ENCODE measurements around the gene GRHL3.

Gene GRHL3

DNA sequence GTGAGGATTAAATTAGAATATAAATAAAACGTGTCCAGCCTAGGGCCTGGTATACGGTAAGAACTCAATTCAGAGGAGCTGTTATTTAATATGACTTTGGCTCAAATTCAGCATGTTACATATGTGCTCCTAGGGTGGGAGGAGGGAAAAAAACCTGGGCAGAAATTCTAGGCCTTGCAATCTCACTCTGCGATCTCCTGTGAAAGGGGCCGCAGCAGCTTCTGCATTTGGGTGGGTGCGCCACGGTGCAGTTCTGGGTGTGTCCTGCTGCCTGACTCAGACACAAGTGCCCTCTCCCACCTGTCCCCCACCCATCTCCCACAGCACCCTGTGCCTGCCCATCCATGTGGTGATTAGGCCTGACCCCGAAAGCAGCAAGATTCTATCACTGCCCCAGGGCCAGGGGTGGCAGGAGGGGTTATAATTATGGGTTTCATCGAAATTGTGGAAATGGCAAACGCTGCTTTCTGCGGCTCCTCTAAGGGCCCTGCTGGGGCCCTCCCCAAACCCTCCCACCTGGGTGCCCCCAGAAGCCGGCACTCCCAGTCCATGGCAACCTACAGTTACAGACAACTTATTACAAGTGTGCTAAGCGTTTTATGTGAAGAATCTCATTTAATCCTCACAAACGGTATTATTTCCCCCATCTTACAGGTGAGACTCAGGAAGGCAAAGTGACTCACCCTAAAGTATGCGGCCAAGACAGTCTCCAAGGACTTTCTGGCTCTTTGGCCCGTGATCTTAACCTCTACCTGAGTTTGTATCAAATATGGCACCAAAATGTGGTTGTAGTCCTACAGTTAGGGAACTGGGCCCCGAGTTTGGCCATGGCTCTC lies 25.5 kb upstream of the GRHL3 start:
- no peak for DNase-seq

DNA sequence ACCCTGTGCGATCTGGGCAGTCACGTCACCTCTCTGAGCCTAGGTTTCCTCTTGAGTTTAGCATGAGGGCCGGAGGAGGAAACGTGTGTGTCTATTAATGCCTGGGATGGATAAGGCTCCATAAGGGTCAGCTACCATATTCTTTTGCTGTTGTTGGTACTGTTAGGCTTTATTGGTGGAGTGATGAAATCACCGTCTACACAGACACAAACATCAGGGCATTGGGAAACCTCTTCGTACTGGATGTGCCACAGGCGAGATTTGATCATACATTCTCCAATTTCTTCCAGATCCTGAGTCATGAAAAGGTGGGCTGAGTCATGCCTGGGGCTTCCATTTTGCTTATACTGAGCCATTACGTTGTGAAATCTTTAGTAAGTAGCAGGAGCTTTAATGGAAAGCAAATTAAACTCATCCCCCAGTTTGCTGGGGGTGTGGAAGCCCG lies 24.9 kb upstream of the GRHL3 start:
- DNase-seq, result no peak

DNA sequence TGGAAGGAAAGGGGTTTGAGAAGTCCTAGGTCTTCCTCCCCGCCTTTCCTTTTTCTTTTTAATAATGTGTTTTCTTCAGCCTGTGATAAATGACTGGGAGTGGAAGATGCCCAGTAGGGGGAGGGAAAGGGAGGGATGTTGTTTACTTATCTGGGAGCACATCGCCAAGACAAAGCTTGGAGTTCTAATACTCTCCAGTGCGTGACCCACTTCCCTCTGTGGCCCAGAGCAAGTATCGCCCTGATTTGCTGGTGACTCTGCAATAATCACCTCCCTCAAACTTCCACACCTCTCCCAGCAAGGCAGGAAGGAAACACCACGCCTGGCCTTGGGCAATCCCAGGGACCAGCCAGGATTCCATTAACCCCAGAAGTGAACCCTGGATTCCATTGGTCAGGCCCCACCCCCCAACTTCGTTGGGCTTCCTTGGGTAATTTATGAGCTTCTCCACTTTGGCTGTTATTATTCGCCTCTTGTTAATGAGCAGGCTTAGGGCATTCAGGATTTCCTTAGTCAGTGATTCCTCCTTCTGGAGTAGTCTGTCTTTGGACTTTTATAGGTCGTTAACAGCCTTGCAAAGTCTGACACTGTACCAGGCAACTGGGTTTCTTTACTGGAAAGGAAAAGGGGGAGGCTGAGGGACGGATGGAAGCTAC lies 24.3 kb upstream of the GRHL3 start:
- DNase-seq, result no peak

DNA sequence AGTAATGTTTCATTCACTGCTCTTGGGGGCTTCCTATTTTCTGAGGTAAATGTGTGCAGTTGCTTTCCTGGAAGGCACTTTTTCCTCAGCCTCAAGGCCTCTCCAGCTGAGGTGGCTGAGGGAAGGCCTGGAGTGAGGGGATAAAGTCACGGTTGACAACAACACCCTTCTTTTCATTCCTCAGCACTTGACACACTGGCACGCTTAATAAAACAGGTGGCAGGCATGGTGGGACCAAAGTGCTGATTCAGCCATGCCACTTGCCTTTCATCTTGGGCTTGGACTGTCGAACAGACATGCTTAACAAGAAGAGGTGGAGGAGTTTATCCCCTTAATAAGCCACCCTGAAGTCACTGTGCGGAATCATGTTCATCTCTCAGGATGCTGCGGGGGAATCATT lies 23.6 kb upstream of the GRHL3 start:
- DNase-seq, result no peak

DNA sequence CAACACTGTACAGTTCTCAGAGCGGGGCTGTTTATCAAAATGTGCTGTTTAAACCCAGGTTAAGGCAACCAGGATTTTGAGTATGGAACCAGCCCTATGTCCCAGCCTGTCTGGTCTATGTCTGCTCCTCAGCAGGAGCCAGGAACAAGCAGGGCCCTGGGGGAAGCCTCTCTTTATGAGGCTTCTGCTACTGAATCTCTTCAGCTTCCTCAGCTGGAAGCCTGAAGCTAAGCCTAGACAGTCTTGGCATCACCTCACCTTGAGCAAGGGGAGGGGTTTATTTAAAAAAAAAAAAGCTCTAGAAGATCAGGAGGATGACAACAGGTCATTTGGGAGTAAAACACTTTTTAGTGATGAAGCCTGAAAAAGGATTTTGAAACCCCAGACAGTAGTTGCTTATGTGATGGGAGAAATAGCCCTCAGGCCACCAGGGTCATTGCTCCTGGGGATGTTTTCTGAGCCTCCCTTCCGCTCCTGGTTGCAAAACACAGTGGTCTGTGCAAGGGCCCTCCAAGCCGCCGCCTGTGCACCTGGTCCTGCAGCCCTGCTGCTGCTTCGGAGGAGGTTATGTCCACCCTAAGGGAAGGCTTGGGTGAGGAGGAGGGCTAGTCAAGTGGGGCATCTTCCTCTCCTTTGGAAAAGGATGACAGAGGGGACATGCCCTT lies 21.8 kb upstream of the GRHL3 start:
- no peak for DNase-seq

DNA sequence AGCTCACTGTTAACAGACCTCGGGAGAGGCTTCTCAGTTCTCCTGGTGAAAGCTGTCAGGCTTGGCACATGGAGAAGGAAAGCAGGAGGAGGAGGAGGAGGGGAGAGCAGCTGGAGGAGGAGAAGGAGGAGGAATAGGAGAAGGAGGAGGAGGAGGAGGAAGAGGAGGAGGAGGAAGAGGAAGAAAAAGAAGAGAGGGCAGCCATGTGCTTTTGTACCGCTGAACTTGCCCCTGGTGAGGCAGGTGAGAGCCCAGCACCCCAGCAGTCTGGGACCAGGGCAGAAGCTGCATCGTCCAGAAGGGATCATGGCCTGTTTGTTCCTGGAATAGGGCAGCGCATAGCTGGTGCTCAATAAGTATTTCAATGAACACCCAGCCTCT lies 21.3 kb upstream of the GRHL3 start:
- DNase-seq, result no peak

DNA sequence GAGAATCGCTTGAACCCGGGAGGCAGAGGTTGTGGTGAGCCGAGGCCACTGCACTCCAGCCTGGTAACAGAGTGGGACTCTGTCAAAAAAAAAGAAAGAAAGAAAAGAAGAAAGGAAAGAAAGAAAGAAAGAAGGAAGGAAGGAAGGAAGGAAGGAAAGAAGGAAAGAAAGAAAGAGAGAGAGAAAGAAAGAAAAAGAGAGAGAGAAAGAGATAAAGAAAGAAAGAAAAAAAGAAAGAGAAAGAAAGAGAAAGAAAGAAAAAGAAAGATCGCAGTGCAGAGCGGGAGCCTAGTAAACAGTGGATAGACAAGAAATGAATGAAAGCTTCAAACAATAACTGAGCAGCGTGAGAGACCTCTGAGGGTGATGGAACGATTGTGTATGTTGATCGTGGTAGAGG lies 20.6 kb upstream of the GRHL3 start:
- DNase-seq, result no peak

DNA sequence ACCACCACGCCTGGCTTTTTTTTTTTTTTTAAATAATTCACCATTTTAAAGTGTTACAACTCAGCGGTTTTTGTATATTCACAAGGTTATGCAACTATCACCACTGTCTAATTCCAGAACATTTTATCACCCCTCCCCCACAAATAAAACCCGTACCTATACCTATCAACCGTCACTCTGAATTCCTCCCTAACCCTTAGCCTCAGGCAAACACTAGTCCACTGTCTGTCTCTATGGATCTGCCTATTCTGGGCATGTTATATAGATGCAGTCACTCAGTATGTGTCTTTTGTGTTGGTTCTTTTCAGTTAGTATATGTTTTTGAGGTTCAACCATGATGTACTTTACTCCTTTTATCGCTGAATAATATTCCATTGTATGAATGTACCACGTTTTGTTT lies 19.3 kb upstream of the GRHL3 start:
- no peak for DNase-seq

DNA sequence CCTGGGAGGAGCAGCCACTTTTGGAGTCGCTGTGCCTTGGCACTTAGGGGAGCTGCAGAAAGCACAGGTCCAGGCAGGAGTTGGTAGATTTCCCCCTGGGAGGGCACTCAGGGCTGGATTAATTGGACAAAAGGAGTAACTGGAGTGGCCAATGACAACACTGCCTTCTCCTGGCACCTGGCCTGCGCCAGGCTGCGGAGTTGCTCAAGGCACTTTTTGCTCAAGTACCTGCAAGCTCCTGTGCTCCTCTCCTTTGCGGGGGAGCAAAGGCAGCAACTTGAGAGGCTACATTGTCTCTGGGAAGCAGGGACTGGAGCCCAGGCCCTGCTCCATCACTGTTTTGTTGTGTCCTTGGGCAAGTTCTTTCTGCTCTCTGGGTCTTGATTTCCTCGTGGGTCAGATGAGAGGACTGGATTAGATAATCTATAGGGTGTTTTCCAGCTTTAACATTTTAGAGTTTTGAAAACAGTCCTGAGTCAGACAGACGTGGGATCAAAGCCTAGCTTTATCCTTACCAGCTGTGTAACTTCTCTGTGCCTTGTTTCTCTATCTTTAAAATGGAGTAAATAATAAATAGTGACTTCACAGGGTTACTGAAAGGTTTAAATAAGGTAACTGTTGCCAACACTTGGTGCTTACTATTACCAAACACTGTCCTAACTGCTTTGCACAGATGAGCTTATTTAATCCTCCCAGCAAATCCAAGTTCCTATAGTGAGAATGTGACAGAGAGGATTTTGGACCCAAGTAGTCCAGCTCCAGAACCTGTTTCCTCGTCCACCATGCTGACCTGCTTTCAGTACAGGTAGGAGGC lies 18.0 kb upstream of the GRHL3 start:
- no peak for DNase-seq

DNA sequence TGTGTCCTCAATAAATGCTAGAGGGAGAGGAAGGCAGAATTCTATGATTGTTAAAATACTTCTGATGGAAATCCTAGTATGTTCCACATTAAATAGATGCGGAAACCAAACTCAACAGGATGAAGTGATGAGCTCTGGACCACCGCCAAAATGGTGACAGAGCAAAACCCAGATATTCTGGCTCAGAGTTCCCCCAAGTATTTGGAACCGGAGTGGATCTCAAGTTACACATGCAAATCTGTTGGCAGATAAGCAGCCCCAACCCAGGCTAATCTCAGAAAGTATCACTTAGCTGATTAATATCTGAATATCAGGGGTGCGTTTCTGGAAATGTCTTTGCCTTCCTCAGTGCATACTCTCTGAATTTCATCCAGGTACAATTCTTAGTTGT lies 17.4 kb upstream of the GRHL3 start:
- DNase-seq, result no peak

DNA sequence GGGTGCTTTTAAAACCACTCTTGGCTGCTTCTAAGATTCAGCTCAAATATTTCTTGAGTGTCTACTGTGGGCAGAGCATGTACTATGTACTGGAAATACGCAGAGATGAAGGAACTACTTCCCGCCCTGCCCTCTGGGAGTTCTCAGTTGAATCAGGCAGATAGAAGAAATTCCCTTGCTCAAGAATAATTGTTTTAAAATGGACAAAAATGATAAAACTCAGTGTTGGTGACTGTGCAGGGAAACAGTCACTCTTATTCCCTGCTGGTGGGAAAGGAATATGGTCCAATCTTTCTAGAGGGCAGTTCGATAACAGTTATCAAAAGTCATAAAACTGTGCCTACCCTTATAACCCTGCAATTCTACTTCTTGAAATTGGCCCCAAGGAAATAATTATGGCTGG lies 16.9 kb upstream of the GRHL3 start:
- DNase-seq, result no peak

DNA sequence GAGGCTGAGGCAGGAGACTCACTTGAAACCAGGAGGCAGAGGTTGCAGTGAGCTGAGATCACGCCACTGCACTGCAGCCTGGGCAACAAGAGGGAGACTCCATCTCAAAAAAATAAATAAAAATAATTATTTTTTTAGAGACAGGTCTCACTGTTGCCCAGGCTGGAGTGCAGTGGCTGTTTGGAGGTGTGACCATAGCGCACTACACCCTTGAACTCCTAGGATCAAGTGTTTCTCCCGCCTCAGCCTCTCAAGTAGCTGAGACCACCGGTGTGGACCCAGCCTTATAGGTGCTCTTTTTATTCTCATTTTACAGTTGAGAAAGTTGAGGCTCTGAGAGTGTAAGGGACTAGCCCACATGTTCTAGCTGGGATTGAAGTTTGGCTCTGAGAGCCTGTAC lies 15.6 kb upstream of the GRHL3 start:
- DNase-seq, result no peak

DNA sequence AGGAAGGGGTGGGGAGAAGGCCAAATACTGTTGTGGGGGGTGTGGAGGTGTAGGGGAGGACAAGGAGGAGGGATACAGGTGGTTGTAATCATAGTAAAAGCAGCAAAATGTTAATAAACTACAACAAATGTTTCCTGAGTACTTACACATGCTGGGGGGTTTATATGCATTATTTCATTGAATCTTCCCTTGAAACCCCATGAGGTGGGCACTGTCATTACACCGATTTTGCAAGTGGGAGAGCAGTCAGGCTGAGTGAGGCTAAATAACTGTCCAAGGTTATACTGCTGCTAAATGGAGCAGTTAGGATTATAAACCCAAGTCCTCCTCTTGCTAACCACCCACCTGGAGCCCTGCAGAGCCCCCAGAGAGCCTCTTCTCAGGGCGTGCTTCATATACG lies 14.4 kb upstream of the GRHL3 start:
- DNase-seq, result no peak

DNA sequence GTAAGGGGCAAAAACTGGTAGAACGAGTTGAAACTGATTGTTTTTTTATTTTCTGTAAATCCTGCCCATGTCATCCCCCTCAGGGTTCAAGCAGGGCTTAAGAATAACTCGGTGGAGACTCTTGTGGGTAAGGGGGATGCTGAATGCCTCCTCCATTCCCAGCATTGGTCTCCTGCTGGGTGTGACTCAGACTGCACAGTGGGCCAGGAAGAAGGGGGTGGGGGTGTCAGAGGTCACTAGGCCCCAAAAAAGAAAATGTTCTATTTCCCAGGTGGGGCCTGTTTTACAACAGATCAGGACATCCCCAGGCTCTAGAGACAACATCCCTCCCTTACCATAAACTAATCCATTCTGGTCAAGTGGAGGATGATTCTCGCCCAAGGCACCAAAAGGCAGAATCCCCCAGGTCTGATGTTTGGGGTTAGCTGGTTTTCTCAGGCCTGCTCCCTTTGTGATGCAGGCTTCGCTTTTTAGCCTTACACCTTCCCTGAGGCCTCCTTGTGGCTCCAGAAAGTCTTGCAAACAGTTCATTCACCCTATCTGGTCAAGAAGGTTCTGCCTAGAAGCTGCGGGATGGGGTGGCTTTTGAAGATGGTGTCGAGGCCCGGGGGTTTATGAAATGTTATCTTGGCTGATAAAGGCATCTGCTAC lies 10.7 kb upstream of the GRHL3 start:
- DNase-seq, result no peak

DNA sequence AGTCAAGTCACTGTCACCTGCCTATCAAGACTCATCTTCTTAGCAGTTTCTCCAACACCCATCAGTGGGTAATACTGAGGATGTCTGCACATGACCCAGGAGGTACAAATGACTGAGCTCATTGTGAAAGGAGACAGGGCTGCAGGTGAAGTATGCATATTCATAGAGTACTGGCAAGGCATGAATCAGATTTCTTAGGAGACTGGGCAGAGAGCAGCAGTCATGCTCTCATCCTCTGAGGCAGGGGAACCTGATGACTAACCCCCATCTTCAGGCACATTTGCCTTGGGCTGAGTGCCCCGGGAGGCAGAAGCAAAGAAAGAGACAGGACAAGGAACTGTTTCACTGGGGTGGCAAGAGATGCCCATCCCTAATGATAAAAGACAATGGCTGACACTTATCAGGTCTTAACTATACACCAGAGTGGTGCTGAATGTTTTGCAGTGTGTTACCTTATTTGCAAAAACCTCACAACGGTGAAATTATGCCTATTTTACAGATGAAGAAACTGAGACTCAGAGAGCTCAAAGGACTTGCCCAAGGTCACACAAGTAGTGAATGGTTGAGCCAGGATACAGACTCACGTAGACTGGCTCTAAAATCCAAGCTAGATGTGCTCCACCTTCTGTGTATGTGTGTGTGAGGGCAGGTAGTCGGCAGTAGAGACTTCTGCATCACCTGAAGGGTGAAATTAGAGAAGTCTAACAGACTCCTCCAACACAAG lies 9.2 kb upstream of the GRHL3 start:
- DNase-seq, result no peak

DNA sequence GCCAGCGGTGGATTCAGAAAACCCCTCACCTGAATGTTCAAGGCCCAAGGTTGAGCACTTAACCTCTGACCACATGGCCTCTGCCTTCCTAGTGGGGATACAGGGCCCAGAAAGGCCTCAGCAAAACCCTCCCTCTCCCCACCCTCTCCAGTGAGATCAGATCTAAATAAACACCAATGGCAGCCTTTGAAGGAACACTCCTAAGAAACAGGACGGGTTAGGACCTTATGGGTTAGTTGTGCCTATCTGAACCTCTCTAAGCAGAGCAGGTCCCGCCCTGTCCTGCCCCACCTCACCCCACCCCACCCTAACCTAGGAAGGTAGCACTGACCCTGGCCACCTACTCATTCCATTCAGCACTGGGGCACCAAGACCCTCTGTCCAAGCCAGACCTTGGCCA lies 7.9 kb upstream of the GRHL3 start:
- DNase-seq, result no peak

DNA sequence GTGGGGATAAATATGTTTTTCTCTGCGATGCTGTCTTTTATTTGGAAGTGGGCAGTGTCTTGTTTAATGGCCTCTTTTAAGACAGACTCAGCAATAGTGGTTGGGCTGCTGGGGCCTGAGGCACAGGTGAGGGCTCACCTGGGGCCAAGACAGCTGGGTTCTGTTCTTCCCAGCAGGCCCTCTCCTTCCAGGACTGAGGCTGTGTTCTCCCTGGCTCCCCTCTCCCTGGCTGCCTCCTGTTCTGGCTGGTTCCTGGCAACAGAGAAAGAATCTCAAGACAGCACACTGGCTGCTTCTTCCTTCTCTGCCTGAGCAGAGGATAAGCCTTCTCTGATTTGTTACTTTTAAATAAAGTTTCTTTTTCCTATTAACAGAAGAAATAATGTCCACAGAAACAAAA lies 7.4 kb upstream of the GRHL3 start:
- no peak for DNase-seq

DNA sequence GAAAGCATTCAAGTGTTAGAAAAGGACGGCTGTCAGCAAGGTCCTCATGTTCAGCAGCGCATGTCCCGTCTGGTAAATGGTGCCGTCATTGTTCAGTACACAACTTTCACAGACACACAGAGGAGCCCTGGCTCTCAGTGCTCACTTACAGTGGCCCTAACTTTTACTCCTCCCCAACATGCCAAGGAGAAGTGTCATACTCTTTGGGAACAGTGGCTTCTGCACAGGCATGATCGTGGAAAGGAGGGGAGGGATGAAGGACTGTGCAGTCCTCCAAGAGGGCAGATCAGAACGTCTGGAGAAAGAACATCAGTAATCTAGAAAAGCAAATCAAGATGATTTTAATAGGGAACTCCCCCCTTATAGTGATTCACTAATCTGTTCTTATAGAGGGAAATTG lies 3.8 kb upstream of the GRHL3 start:
- DNase-seq, result no peak

DNA sequence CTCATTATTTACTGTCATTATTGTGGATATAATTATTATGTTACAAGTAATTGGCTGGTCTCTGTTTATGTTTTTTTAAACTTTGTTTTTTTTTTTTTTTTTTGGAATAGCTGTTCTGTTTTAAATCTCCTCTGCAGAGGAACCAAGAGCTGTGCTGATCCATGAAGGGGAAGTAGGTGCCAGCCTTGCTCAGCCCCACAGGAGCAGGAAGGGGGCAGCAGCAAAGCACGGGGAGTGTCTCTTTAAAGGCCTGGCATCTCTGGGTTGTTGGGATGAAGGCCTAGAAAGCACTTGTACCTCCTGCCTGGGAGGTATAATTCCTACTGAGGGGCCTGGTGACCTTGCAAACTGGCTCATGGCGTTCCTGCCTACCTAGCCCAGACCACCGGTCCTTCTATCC lies 2.5 kb upstream of the GRHL3 start:
- DNase-seq, result no peak

DNA sequence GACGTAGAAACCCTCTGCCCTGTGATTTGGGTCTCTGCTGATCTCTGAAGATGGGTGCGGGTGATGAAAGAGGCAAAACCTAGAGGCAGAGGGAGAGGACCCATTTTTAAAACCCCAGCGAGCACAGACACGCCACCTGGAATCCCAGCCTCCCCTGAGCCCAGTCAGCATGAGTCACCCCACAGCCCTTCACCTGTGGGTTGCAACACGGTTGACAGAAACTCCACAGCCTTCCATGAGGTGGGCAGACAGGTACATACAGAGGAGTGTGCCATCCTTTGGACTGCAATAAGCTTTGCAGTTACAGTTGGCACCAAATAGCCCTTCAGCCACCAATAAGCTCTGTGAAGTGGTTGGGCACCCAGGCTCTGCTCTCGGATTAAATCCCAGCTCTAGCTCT lies 2.1 kb upstream of the GRHL3 start:
- DNase-seq, result no peak

DNA sequence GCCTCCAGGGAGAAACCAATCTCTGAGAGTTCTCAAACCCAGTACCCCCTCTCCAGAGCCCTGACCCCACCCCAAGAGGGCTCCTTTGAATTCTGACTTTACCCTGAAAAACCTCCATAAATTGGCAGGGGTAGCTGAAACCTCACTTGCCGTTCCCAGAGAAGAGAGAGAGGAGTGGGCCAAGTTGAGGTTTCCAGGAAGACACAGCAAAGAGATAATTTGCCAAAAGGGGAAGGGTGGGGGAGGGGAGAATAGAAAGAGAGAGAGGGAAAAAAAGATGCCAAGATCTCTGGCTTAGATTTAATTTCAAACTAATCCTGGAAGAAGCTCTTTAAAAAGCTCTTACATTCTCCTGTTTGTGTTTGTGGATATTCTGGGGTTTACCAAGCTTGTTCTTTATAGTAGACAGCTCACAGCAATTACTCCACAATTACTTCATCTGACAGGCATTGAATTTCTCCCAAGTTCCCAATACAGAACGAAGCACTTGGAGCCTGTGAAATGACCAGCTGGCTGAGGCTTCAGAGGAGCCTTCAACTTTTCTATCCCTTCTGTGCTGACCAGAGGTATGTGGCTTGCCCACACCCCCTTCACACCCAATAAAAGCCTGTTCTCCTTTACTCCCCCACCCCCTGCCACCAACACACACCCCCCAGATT lies 1.1 kb upstream of the GRHL3 start:
- DNase-seq, result no peak
